22Rv1 (cell line): ENCODE results near the gene CALHM4.

Experiments
- CTCF ChIP-seq: fragments of 450-650 bp; IDR thresholded peaks from 2 replicates; pipeline ENCODE4 v1.5.1; 2017; ENCODE audit warnings: mild to moderate bottlenecking
- ZFX ChIP-seq: fragments of 450-650 bp; IDR thresholded peaks from 2 replicates; pipeline ENCODE4 v1.6.1; 2017; ENCODE audit warnings: antibody characterized with exemption, borderline replicate concordance

GRCh38 chr6:116531675-116532570 is 21.6 kb upstream of the CALHM4 start:
- TF ChIP-seq CTCF (peak; percentile 80), ZFX (no peak)
